Natural killer cell (primary cell): ENCODE data around the gene EGR4. TPM values are rescaled to one million over a fixed set of nuclear protein-coding genes. Genes with fewer than 3 reads are reported as not detected.

Experiments used
- ATAC-seq, 3 donors: fragments of 150-1000 bp in 2 of 3; fragments of 200-7000 bp in 1 of 3; cut with Tn5 transposase; 1 replicate in 1 of 3; 2 replicates in 2 of 3; pipeline ENCODE4 v1.10.0; 2021; ENCODE audit warnings: mild to moderate bottlenecking in 2 of 3, moderate library complexity in 2 of 3
- DNase-seq, 2 donors: peaks; one replicate each; pipeline versions ENCODE4 v3.0.0 to v3.0.0-alpha.2; 2013 to 2021; ENCODE audit warnings: mixed read lengths in 1 of 2
- H3K27ac ChIP-seq: one replicate; pipeline ENCODE4 v1.5.1; 2013; ENCODE audit warnings: mild to moderate bottlenecking, low read length
- H3K27me3 ChIP-seq: one replicate; pipeline ENCODE4 v1.6.1; 2013; ENCODE audit warnings: low read length; ENCODE audit not compliant: control insufficient read depth, insufficient read depth
- H3K36me3 ChIP-seq: one replicate; pipeline ENCODE4 v1.6.1; 2013; ENCODE audit warnings: low read length; ENCODE audit not compliant: control insufficient read depth, insufficient read depth
- H3K4me1 ChIP-seq: one replicate; pipeline ENCODE4 v1.6.1; 2013; ENCODE audit warnings: low read length; ENCODE audit not compliant: control insufficient read depth, insufficient read depth
- H3K4me3 ChIP-seq: one replicate; pipeline ENCODE4 v1.5.1; 2013; ENCODE audit warnings: low read length
- H3K9me3 ChIP-seq: one replicate; pipeline ENCODE4 v1.6.1; 2013; ENCODE audit warnings: low read length; ENCODE audit not compliant: control insufficient read depth, insufficient read depth
- H3K27ac Mint-ChIP-seq, 2 donors: one replicate each; pipeline ENCODE4 v1.8.0; 2022; ENCODE audit warnings: mild to moderate bottlenecking in 2 of 2, mixed read lengths in 2 of 2, moderate library complexity in 1 of 2
- H3K27me3 Mint-ChIP-seq, 2 donors: one replicate each; pipeline ENCODE4 v1.8.0; 2022; ENCODE audit warnings: low read depth in 2 of 2, mixed read lengths in 2 of 2
- H3K36me3 Mint-ChIP-seq: one replicate; pipeline ENCODE4 v1.8.0; 2022; ENCODE audit warnings: mixed read lengths
- H3K4me1 Mint-ChIP-seq, 2 donors: one replicate each; pipeline ENCODE4 v1.8.0; 2022; ENCODE audit warnings: mixed read lengths in 2 of 2
- H3K4me3 Mint-ChIP-seq: one replicate; pipeline ENCODE4 v1.8.0; 2022; ENCODE audit warnings: mild to moderate bottlenecking, moderate library complexity, mixed read lengths
- H3K9me3 Mint-ChIP-seq, 2 donors: one replicate each; pipeline ENCODE4 v1.8.0; 2022; ENCODE audit warnings: mixed read lengths in 2 of 2
- WGBS: methylation state at CpG from one replicate; pipeline ENCODE4 v1.1.7; 2013; ENCODE audit warnings: missing lambda C conversion rate; ENCODE audit not compliant: insufficient coverage; 5-methylcytosine and 5-hydroxymethylcytosine counted together
- intact Hi-C: fragments of 100-400 bp; cut with micrococcal nuclease; formaldehyde crosslinking; loops from one replicate; pipeline ENCODE4 v1.14.2; 2022
- total RNA-seq, 4 donors: library from RNA; stranded (reverse); fragments of 120-200 nt in 1 of 4; gene quantifications; one replicate each; pipeline versions ENCODE4 v1.2.3 to v1.2.4, GENCODE V29; 2013 to 2022
- TF ChIP-seq, protein P1 (sequence below): fragments of 200-600 bp; IDR thresholded peaks from one replicate; pipeline ENCODE4 v1.8.0; 2022; ENCODE audit warnings: antibody characterized with exemption

EGR4 gene
- total RNA-seq, 3 donors from 2014 or later (not counting 1 experiment from before 2014, with no cell fraction given) = 0.28 to 2.6 (median 1.1) TPM

DNA sequence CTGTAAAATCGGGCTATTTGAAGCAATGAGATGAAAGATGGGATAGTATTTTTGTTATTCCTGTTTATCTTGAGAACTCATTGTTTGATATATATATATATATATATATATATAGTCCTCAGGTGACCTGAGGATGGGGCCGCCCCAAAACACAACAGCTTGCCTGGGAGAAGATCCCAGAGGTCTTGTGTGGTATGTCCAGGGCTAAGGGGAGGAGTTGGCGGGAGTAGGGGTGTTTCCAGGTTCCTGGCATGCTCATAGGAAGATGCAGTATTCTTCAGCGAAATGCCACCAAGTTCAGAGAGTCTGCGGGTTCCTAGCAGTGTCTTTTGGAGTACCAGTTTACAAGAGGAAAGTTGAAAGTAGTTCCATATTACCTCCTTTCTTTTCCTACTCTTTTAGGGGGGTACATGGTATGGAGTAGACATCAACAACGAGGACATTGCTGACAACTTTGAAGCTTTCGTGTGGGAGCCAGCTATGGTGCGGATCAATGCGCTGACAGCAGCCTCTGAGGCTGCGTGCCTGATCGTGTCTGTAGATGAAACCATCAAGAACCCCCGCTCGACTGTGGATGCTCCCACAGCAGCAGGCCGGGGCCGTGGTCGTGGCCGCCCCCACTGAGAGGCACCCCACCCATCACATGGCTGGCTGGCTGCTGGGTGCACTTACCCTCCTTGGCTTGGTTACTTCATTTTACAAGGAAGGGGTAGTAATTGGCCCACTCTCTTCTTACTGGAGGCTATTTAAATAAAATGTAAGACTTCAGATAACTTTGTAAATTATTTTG lies 40.9 kb downstream of the EGR4 start:
- Histone ChIP-seq H3K36me3 (peaks cover 66% of the 10 kb centered on the region), H3K4me3 (no peak overlapping the region), H3K27ac (no peak overlapping the region), H3K9me3 (no peaks in the 10 kb centered on the region), H3K27me3 (no peaks in the 10 kb centered on the region), H3K4me1 (no peaks in the 10 kb centered on the region)
- intact Hi-C loops = no loop called here
- no peak for ATAC-seq
- Mint-ChIP-seq H3K27ac (no peak overlapping the region), H3K27me3 (no peaks in the 10 kb centered on the region), H3K4me3 (no peak overlapping the region), H3K36me3 (peaks cover 18% of the 10 kb centered on the region), H3K9me3 (no peaks in the 10 kb centered on the region), H3K4me1 (peaks cover 0 to 13% of the 10 kb centered on the region in 2 donors)
- TF ChIP-seq, protein P1, sequence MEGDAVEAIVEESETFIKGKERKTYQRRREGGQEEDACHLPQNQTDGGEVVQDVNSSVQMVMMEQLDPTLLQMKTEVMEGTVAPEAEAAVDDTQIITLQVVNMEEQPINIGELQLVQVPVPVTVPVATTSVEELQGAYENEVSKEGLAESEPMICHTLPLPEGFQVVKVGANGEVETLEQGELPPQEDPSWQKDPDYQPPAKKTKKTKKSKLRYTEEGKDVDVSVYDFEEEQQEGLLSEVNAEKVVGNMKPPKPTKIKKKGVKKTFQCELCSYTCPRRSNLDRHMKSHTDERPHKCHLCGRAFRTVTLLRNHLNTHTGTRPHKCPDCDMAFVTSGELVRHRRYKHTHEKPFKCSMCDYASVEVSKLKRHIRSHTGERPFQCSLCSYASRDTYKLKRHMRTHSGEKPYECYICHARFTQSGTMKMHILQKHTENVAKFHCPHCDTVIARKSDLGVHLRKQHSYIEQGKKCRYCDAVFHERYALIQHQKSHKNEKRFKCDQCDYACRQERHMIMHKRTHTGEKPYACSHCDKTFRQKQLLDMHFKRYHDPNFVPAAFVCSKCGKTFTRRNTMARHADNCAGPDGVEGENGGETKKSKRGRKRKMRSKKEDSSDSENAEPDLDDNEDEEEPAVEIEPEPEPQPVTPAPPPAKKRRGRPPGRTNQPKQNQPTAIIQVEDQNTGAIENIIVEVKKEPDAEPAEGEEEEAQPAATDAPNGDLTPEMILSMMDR = no peak
- DNase-seq = no peak
- 90% methylated on average over 16 of the region's 17 CpGs for WGBS

DNA sequence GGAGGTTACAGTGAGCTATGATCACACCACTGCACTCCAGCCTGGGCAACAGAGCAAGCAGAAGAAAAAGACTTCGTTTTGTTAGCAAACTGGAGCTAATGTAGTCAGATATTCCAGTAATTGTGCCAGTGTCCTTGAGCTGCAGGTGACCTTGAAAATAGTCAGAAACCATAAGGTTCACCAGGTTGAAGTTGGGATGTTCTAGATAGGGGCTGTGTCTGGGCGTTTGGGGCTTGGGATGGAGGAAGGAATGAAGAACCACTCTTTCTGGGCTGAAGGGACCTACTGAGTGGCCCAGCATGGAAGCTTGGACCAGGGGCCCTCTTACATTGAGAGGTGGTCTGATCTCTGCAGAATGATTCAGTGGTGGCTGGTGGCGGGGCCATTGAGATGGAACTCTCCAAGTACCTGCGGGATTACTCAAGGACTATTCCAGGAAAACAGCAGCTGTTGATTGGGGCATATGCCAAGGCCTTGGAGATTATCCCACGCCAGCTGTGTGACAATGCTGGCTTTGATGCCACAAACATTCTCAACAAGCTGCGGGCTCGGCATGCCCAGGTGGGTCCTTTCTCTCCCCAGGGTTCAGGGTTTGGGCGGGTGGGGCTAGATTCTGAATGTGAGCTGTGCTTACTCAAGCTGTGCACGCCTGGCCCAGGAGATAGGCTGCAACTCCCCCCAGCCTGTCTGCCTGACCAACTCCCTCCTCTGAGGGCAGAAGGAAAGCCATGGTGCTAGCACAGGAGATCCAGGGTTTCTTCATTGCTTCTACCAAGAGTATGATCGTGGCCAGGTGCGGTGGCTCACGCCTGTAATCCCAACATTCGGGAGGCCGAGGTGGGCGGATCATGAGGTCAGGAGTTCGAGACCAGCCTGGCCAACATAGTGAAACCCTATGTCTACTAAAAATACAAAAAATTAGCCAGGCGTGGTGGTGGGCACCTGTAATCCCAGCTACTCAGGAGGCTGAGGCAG lies 42.2 kb downstream of the EGR4 start:
- peaks cover 78% of the 10 kb centered on the region for H3K36me3 ChIP-seq
- Mint-ChIP-seq H3K4me1 (peaks cover 0 to 15% of the 10 kb centered on the region in 2 donors), H3K4me3 (no peak overlapping the region), H3K9me3 (no peaks in the 10 kb centered on the region), H3K27ac (no peak overlapping the region), H3K36me3 (peaks cover 28% of the 10 kb centered on the region), H3K27me3 (no peaks in the 10 kb centered on the region)
- WGBS = 95% methylated on average over 17 of the region's 17 CpGs
- no peaks in the 10 kb centered on the region for H3K27me3 ChIP-seq
- no peak overlapping the region for H3K4me3 ChIP-seq
- ATAC-seq = no peak
- intact Hi-C loops = no loop called here
- no peak for DNase-seq
- H3K4me1 ChIP-seq = no peaks in the 10 kb centered on the region
- TF ChIP-seq, protein P1 = no peak
- H3K9me3 ChIP-seq = no peaks in the 10 kb centered on the region
- no peak overlapping the region for H3K27ac ChIP-seq

DNA sequence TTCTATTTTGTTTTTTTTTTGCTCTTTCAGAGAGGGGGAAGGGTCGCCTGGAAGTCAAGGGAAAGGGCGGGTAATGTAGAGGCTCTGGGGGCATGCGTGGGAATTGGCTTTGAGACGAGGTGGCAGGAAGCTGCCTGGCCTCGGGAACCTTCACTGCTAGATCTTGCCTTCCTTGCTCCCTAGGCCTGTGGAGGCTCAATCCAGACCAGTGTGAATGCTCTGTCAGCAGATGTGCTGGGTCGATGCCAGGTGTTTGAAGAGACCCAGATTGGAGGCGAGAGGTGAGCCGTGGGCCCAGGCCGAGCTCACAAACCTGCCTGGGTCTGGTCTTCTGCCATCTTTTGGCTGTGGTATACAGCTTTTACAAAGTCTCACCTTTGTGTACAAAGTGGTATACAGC lies 43.7 kb downstream of the EGR4 start:
- intact Hi-C loops = no loop called here
- peaks cover 92% of the 10 kb centered on the region for H3K36me3 ChIP-seq
- no peaks in the 10 kb centered on the region for H3K9me3 ChIP-seq
- peaks cover 0 to 15% of the 10 kb centered on the region in 2 donors for H3K4me1 Mint-ChIP-seq
- H3K27me3 Mint-ChIP-seq = no peaks in the 10 kb centered on the region
- H3K27ac ChIP-seq = no peak overlapping the region
- H3K9me3 Mint-ChIP-seq = no peaks in the 10 kb centered on the region
- no peaks in the 10 kb centered on the region for H3K27me3 ChIP-seq
- 95% methylated on average over 9 of the region's 9 CpGs for WGBS
- H3K36me3 Mint-ChIP-seq = peaks cover 35% of the 10 kb centered on the region
- TF ChIP-seq, protein P1 = no peak
- no peak overlapping the region for H3K4me3 ChIP-seq
- H3K4me1 ChIP-seq = no peaks in the 10 kb centered on the region
- H3K4me3 Mint-ChIP-seq = no peak overlapping the region
- ATAC-seq (no peak), DNase-seq (no peak)
- peak overlapping the region in 1 of 2 donors; percentile 46 for H3K27ac Mint-ChIP-seq
